ENCODE data around the gene MAOB.

GRCh38 chrX:43827791-43828190 is 54.5 kb downstream of the MAOB start:
- TF ChIP-seq POLR2A (IDR thresholded peaks at IDR 0.05) (no peak), CTCF (IDR thresholded peaks at IDR 0.05) (no peak), POLR2AphosphoS5 (IDR thresholded peaks at IDR 0.05) (no peak)
